Measurements from ENCODE around the gene NPAS1. TPM values are rescaled to one million over a fixed set of nuclear protein-coding genes. Genes with fewer than 3 reads are reported as not detected.

NPAS1 gene
- total and polyA plus RNA-seq, 5 donors from 2014 or later: 0.53 to 1.5 TPM; not detected in 3

- Histone ChIP-seq H3K4me3 (ENCODE audit: low read depth, low read length) (no peak overlapping the region), H3K27ac (ENCODE audit: insufficient read depth, low read length, poor library complexity, severe bottlenecking) (no peak overlapping the region), H3K27me3 (ENCODE audit: control insufficient read depth, insufficient read depth, low read length) (no peaks in the 10 kb centered on the region), H3K36me3 (ENCODE audit: control insufficient read depth, insufficient read depth, low read length) (peaks cover 14% of the 10 kb centered on the region), H3K4me1 (ENCODE audit: control insufficient read depth, insufficient read depth, low read length, poor library complexity, severe bottlenecking) (no peaks in the 10 kb centered on the region), H3K9me3 (ENCODE audit: control insufficient read depth in 2 of 2, low read length in 2 of 2) (no peaks in the 10 kb centered on the region)
- H3K4me1 Mint-ChIP-seq: peaks cover 5 to 20% (median 13%) of the 10 kb centered on the region in 4 donors
- H3K36me3 Mint-ChIP-seq: peaks cover 7% of the 10 kb centered on the region
- no peaks in the 10 kb centered on the region for H3K9me3 Mint-ChIP-seq
- H3K27me3 Mint-ChIP-seq: no peaks in the 10 kb centered on the region
- DNase-seq (no peak), ATAC-seq (ENCODE audit: low read depth in 2 of 2) (no peak)
- no peak overlapping the region for H3K4me3 Mint-ChIP-seq
- peak overlapping the region in 2 of 3 donors; percentile 43 to 75 for H3K27ac Mint-ChIP-seq
Measured at GRCh38 chr19:46984077-46985010, 35.3 kb upstream of the NPAS1 start.

GRCh38 chr19:46985542-46986415 lies 33.9 kb upstream of the NPAS1 start:
- peaks cover 21% of the 10 kb centered on the region for H3K36me3 Mint-ChIP-seq
- no peak overlapping the region for H3K4me3 Mint-ChIP-seq
- H3K27me3 ChIP-seq (ENCODE audit: control insufficient read depth, insufficient read depth, low read length): no peaks in the 10 kb centered on the region
- H3K4me1 Mint-ChIP-seq: peaks cover 5 to 24% (median 11%) of the 10 kb centered on the region in 4 donors
- no peaks in the 10 kb centered on the region for H3K9me3 ChIP-seq (ENCODE audit: control insufficient read depth in 2 of 2, low read length in 2 of 2)
- H3K27ac ChIP-seq (ENCODE audit: insufficient read depth, low read length, poor library complexity, severe bottlenecking): no peak overlapping the region
- H3K4me1 ChIP-seq (ENCODE audit: control insufficient read depth, insufficient read depth, low read length, poor library complexity, severe bottlenecking): no peaks in the 10 kb centered on the region
- no peak for ATAC-seq (ENCODE audit: low read depth in 2 of 2)
- peak overlapping the region in 1 of 3 donors; percentile 75 for H3K27ac Mint-ChIP-seq
- no peaks in the 10 kb centered on the region for H3K27me3 Mint-ChIP-seq
- no peak overlapping the region for H3K4me3 ChIP-seq (ENCODE audit: low read depth, low read length)
- no peak for DNase-seq
- H3K9me3 Mint-ChIP-seq: no peaks in the 10 kb centered on the region
- peaks cover 23% of the 10 kb centered on the region for H3K36me3 ChIP-seq (ENCODE audit: control insufficient read depth, insufficient read depth, low read length)

- Mint-ChIP-seq H3K4me3 (no peak overlapping the region), H3K4me1 (peaks cover 0 to 26% (median 10%) of the 10 kb centered on the region in 4 donors)
- no peak for DNase-seq
Measured at GRCh38 chr19:46988614-46989230, 30.9 kb upstream of the NPAS1 start.

GRCh38 chr19:46990991-46991676 lies 28.5 kb upstream of the NPAS1 start:
- Histone ChIP-seq H3K4me3 (ENCODE audit: low read depth, low read length) (peak overlapping the region; percentile 19), H3K27me3 (ENCODE audit: control insufficient read depth, insufficient read depth, low read length) (no peaks in the 10 kb centered on the region), H3K9me3 (ENCODE audit: control insufficient read depth in 2 of 2, low read length in 2 of 2) (no peaks in the 10 kb centered on the region), H3K36me3 (ENCODE audit: control insufficient read depth, insufficient read depth, low read length) (peaks cover 41% of the 10 kb centered on the region), H3K4me1 (ENCODE audit: control insufficient read depth, insufficient read depth, low read length, poor library complexity, severe bottlenecking) (peaks cover 9% of the 10 kb centered on the region), H3K27ac (ENCODE audit: insufficient read depth, low read length, poor library complexity, severe bottlenecking) (no peak overlapping the region)
- peaks cover 0 to 26% (median 9%) of the 10 kb centered on the region in 4 donors for H3K4me1 Mint-ChIP-seq
- peaks cover 27% of the 10 kb centered on the region for H3K36me3 Mint-ChIP-seq
- no peaks in the 10 kb centered on the region for H3K9me3 Mint-ChIP-seq
- H3K4me3 Mint-ChIP-seq: peak overlapping the region in 1 of 4 donors; percentile 35
- ATAC-seq (ENCODE audit: low read depth in 2 of 2) (peak in 1 of 2 donors; percentile 48), DNase-seq (peak; percentile 38 to 67 (median 45))
- no peaks in the 10 kb centered on the region for H3K27me3 Mint-ChIP-seq
- H3K27ac Mint-ChIP-seq: peak overlapping the region; percentile 18 to 83 (median 49)

More at GRCh38 chr19:46988614-46989230, 30.9 kb upstream of the NPAS1 start:
- no peak overlapping the region for H3K4me3 ChIP-seq (ENCODE audit: low read depth, low read length)
- no peaks in the 10 kb centered on the region for H3K9me3 ChIP-seq (ENCODE audit: control insufficient read depth in 2 of 2, low read length in 2 of 2)
- H3K36me3 ChIP-seq (ENCODE audit: control insufficient read depth, insufficient read depth, low read length): peaks cover 37% of the 10 kb centered on the region
- no peak overlapping the region for H3K27ac ChIP-seq (ENCODE audit: insufficient read depth, low read length, poor library complexity, severe bottlenecking)
- Mint-ChIP-seq H3K36me3 (peaks cover 26% of the 10 kb centered on the region), H3K27ac (peak overlapping the region in 1 of 3 donors; percentile 20), H3K27me3 (no peaks in the 10 kb centered on the region), H3K9me3 (no peaks in the 10 kb centered on the region)
- no peaks in the 10 kb centered on the region for H3K27me3 ChIP-seq (ENCODE audit: control insufficient read depth, insufficient read depth, low read length)
- peaks cover 9% of the 10 kb centered on the region for H3K4me1 ChIP-seq (ENCODE audit: control insufficient read depth, insufficient read depth, low read length, poor library complexity, severe bottlenecking)
- no peak for ATAC-seq (ENCODE audit: low read depth in 2 of 2)

- DNase-seq: no peak
- H3K4me3 ChIP-seq (ENCODE audit: low read depth, low read length): no peak overlapping the region
- Mint-ChIP-seq H3K9me3 (no peaks in the 10 kb centered on the region), H3K27ac (no peak overlapping the region), H3K27me3 (no peaks in the 10 kb centered on the region), H3K4me1 (peaks cover 0 to 26% (median 9%) of the 10 kb centered on the region in 4 donors), H3K4me3 (no peak overlapping the region), H3K36me3 (peaks cover 27% of the 10 kb centered on the region)
- no peaks in the 10 kb centered on the region for H3K27me3 ChIP-seq (ENCODE audit: control insufficient read depth, insufficient read depth, low read length)
- peaks cover 46% of the 10 kb centered on the region for H3K36me3 ChIP-seq (ENCODE audit: control insufficient read depth, insufficient read depth, low read length)
- peaks cover 9% of the 10 kb centered on the region for H3K4me1 ChIP-seq (ENCODE audit: control insufficient read depth, insufficient read depth, low read length, poor library complexity, severe bottlenecking)
- H3K9me3 ChIP-seq (ENCODE audit: control insufficient read depth in 2 of 2, low read length in 2 of 2): no peaks in the 10 kb centered on the region
- no peak for ATAC-seq (ENCODE audit: low read depth in 2 of 2)
- H3K27ac ChIP-seq (ENCODE audit: insufficient read depth, low read length, poor library complexity, severe bottlenecking): no peak overlapping the region
Measured at GRCh38 chr19:46992699-46993535, 26.7 kb upstream of the NPAS1 start.

- peaks cover 47% of the 10 kb centered on the region for H3K36me3 ChIP-seq (ENCODE audit: control insufficient read depth, insufficient read depth, low read length)
- H3K27ac Mint-ChIP-seq: no peak overlapping the region
Measured at GRCh38 chr19:46993622-46994021, 26.0 kb upstream of the NPAS1 start.

More at GRCh38 chr19:46993622-46994021, 26.0 kb upstream of the NPAS1 start:
- H3K36me3 Mint-ChIP-seq: peaks cover 28% of the 10 kb centered on the region
- no peak overlapping the region for H3K4me3 ChIP-seq (ENCODE audit: low read depth, low read length)
- no peak overlapping the region for H3K4me3 Mint-ChIP-seq
- no peaks in the 10 kb centered on the region for H3K27me3 Mint-ChIP-seq
- no peaks in the 10 kb centered on the region for H3K9me3 ChIP-seq (ENCODE audit: control insufficient read depth in 2 of 2, low read length in 2 of 2)
- no peaks in the 10 kb centered on the region for H3K27me3 ChIP-seq (ENCODE audit: control insufficient read depth, insufficient read depth, low read length)
- H3K4me1 Mint-ChIP-seq: peaks cover 0 to 26% (median 9%) of the 10 kb centered on the region in 4 donors
- DNase-seq (no peak), ATAC-seq (ENCODE audit: low read depth in 2 of 2) (no peak)
- no peak overlapping the region for H3K27ac ChIP-seq (ENCODE audit: insufficient read depth, low read length, poor library complexity, severe bottlenecking)
- peaks cover 9% of the 10 kb centered on the region for H3K4me1 ChIP-seq (ENCODE audit: control insufficient read depth, insufficient read depth, low read length, poor library complexity, severe bottlenecking)
- no peaks in the 10 kb centered on the region for H3K9me3 Mint-ChIP-seq

Data from CD4-positive, CD25-positive, alpha-beta regulatory T cell (primary cell).